BE2C (cell line): Measurements from ENCODE around the gene RTN4R.
A peak's percentile ranks its signal among the peaks of the same experiment; 100 is the strongest.

Source experiments
- DNase-seq: peaks from one replicate; pipeline ENCODE4 v3.0.0-alpha.2; 2020
- H3K27me3 ChIP-seq: fragments of 250-450 bp; sonication (Bioruptor Pico); 2 replicates; pipeline ENCODE4 v1.5.1; 2020; ENCODE audit warnings: mild to moderate bottlenecking
- H3K36me3 ChIP-seq: fragments of 250-450 bp; sonication (Bioruptor Pico); 2 replicates; pipeline ENCODE4 v1.5.1; 2020; ENCODE audit warnings: mild to moderate bottlenecking
- H3K4me1 ChIP-seq: fragments of 250-450 bp; sonication (Bioruptor Pico); 2 replicates; pipeline ENCODE4 v1.5.1; 2020
- H3K4me3 ChIP-seq: 2 replicates; pipeline ENCODE4 v1.5.1; 2011; ENCODE audit warnings: low read depth, low read length
- H3K9me3 ChIP-seq: fragments of 250-450 bp; sonication (Bioruptor Pico); 2 replicates; pipeline ENCODE4 v1.5.1; 2020
- TF ChIP-seq, protein P1 (sequence below): IDR thresholded peaks from 2 replicates; pipeline ENCODE4 v1.5.1; 2012; ENCODE audit warnings: mild to moderate bottlenecking, low read depth, low read length

Gene RTN4R

DNA sequence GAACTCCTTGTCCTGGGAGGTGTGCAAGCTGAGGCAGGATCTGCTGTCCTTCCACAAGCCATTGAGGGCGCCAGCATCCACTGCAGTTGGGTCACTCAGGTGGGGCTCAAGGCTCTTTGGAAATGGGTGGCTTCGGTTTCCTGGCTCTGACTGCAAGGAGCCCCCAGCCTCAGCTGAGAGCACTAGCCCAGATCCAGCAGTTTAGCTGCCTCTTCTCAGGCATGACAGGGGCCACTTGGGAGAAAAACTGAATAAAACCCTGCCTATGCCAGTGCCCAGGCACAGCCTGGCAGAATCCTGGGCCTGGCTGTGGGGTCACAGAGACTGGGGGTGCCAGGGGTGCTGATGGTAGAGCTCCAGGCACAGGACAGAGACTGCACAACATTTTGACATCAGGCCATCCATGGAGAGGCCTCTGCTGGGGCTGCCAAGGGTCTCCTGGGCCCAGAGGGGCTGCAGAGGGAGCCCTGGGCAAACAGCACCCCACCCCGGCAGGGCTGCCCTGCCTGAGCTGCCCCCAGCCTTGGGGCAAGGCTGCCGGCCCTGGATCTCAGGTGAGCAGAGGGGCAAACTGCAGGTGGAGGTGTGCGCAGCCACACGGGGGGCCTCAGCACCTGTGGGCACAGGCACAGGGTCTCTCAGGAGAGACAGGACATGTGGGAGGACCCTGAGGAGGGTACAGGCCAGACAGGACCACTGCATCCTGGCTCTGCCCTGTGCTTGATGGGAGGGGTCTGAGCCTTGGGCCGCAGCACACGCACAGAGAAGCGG lies 28.3 kb downstream of the RTN4R start:
- Histone ChIP-seq H3K9me3 (no peaks in the 10 kb centered on the region), H3K36me3 (no peaks in the 10 kb centered on the region; the same call in 1 of the 2 replicates), H3K27me3 (no peaks in the 10 kb centered on the region), H3K4me1 (peaks cover 42% of the 10 kb centered on the region), H3K4me3 (no peak overlapping the region)
- TF ChIP-seq, protein P1, sequence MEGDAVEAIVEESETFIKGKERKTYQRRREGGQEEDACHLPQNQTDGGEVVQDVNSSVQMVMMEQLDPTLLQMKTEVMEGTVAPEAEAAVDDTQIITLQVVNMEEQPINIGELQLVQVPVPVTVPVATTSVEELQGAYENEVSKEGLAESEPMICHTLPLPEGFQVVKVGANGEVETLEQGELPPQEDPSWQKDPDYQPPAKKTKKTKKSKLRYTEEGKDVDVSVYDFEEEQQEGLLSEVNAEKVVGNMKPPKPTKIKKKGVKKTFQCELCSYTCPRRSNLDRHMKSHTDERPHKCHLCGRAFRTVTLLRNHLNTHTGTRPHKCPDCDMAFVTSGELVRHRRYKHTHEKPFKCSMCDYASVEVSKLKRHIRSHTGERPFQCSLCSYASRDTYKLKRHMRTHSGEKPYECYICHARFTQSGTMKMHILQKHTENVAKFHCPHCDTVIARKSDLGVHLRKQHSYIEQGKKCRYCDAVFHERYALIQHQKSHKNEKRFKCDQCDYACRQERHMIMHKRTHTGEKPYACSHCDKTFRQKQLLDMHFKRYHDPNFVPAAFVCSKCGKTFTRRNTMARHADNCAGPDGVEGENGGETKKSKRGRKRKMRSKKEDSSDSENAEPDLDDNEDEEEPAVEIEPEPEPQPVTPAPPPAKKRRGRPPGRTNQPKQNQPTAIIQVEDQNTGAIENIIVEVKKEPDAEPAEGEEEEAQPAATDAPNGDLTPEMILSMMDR: no peak
- no peak for DNase-seq

DNA sequence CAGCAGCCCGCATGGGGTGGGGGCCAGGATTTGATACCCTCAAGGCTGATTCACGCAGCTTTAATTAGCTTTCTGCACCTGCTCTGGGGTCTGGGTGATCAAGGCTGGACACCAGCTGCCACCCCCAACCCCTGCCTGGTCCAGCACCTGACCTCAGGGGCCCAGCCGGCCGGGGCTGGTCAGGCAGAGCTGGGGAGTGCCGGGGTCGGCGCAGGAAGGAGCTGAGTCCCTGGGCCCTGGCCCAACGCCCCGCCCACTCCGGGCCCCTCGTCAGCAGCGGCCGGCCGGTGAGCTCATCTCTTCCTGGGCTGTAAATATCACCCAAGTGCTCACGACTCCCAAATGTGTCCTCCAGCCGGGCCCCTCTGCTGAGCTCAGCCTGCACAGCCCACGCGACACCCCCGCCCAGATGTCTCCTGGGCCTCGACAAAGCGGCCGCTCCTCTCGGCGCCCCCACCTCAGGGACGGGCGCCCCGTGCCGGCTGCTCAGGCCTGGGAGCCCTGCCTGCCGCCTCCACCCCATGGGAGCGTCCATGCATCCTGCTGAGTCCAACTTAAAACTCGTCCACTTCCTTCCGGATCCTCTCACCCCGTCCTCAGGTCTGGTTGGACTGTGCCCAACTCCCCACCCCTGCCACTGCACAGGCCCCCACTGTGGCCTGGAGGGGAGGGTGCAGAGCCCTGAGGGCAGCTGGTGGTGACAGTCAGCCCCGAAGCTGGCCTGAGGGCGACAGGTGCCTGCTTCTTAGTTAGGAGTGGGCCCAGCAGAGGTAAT lies 29.0 kb downstream of the RTN4R start:
- peaks cover 39% of the 10 kb centered on the region for H3K4me1 ChIP-seq

DNA sequence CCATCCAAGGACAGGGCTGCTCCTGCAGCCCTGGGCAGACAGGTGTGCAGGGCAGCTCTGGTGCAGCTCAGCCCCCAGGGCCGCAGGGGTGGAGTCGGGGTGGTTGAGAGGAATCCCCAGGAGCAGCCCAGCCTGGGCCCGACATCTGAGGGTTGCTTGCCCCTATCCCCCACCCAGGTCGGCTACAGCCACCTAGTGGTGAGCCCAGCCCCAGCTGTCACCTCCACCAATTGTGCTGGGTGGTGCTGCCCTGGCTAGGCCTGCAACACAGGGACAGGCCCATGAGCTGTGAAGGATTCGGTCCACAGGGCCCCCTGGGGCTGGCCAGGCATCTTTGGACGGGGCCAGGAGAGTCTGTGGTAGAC lies 29.6 kb downstream of the RTN4R start:
- TF ChIP-seq, protein P1: peak; percentile 84
- no peak overlapping the region for H3K4me3 ChIP-seq
- no peaks in the 10 kb centered on the region for H3K27me3 ChIP-seq
- no peaks in the 10 kb centered on the region; the same call in 1 of the 2 replicates for H3K36me3 ChIP-seq
- peak; percentile 88 for DNase-seq
- peaks cover 33% of the 10 kb centered on the region for H3K4me1 ChIP-seq
- H3K9me3 ChIP-seq: no peaks in the 10 kb centered on the region

More for the DNA sequence above, 29.0 kb downstream of the RTN4R start:
- no peaks in the 10 kb centered on the region for H3K9me3 ChIP-seq
- TF ChIP-seq, protein P1: no peak
- DNase-seq: peak; percentile 63
- H3K4me3 ChIP-seq: no peak overlapping the region
- no peaks in the 10 kb centered on the region for H3K27me3 ChIP-seq
- H3K36me3 ChIP-seq: no peaks in the 10 kb centered on the region; the same call in 1 of the 2 replicates

DNA sequence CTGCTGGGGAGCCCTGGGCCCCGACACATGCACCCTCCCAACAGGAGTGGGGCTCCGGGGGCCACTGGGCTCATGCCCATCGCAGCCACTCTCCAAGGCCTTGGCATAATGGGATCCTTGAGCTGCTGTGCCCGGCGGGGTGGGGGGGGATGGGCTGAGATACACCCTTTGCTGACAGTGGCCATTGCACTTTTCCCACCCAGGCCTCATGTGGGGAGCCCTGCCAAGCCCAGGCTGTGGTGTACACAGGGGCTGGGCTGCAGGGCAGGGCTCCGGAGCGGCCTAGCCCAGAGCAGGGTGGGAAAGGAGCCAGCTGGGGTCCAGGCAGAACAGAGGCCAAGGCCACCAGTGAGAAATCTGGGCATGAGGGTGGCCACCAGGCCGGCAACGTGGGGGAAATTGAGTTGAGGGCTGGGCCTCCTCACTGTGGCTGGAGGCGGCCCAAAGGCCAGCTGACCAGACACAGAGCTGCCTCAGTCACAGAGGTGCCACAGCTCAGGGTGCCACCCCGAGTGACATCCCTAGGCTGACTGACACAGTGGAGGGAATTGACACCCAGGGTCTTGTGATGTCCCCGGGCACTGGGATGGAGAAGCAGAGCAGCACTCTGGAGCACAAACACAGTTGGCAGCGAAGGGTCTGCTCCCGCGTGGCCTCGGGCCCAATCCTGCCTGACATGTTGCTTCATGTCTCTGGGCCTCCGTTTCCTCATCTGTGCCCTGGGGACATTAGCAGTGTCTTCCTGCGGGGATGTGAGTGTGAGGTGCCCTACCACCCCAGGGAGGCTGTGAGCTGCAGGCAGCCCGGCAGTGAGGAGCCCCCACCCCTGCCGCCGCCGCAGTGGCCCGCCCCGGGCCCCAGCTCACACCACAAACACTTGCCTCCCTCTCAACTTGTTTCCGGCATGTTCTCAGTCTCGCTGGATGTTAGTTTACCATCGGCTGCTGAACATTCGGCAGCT lies 30.4 kb downstream of the RTN4R start:
- Histone ChIP-seq H3K36me3 (no peaks in the 10 kb centered on the region; the same call in 1 of the 2 replicates), H3K4me1 (peaks cover 31% of the 10 kb centered on the region), H3K9me3 (no peaks in the 10 kb centered on the region), H3K4me3 (no peak overlapping the region), H3K27me3 (no peaks in the 10 kb centered on the region)
- peak; percentile 46 for DNase-seq
- TF ChIP-seq, protein P1: no peak

DNA sequence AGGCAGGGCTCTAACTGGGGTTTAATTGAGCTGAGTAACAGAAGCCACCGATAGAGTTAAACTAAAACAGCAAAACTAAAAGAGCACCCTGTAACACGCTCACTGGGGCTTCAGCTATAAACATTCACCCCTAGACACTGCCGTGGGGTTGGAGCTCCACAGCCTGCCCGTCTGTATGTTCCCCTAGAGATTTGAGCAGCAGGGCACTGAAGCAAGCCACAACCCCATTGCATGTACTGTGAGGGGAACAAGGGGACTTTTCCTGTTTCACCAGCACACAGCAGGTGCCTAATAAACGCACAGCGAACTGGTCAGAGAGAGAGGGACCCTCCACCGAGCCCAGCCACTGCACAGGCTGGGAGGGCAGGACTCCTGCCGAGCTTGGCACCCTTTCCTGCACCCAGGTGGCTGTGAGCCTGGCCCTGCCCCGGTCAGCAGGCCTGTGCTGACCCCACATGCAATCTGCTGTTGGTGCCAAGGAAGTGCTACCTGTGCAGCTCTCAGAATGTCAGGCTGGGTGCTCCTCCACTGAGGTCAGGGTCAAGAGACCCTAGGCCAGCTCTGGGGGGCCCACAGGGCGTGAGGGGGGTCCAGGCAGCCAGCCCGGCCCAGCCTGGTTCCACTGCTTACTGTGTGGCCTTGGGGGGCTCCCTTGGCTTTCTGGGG lies 31.9 kb downstream of the RTN4R start:
- peaks cover 31% of the 10 kb centered on the region for H3K4me1 ChIP-seq
- H3K36me3 ChIP-seq: no peaks in the 10 kb centered on the region
- TF ChIP-seq, protein P1: no peak
- H3K9me3 ChIP-seq: no peaks in the 10 kb centered on the region
- no peak overlapping the region for H3K4me3 ChIP-seq
- DNase-seq: no peak
- H3K27me3 ChIP-seq: no peaks in the 10 kb centered on the region
